ENCODE data around the gene ADTRP. TPM values are rescaled to one million over a fixed set of nuclear protein-coding genes. Genes with fewer than 3 reads are reported as not detected.
A peak's percentile ranks its signal among the peaks of the same experiment; 100 is the strongest.

Gene ADTRP
- total and polyA plus RNA-seq, 12 donors, result 0.20 to 1.1 (median 0.35) TPM; not detected in 5

GRCh38 chr6:11812439-11812838 lies 33.8 kb upstream of the ADTRP start:
- no peak overlapping the region for H3K27ac ChIP-seq
- peaks cover 0 to 17% of the 10 kb centered on the region in 2 donors for H3K4me1 ChIP-seq (replicated peaks in 1 of 2)
- no peak for TF ChIP-seq CTCF (IDR thresholded peaks at IDR 0.05)
- TF ChIP-seq POLR2A (IDR thresholded peaks at IDR 0.05), result no peak
- H3K27me3 ChIP-seq, result no peaks in the 10 kb centered on the region
- H3K4me3 ChIP-seq, result no peak overlapping the region
- 83 to 93% (median 86%) methylated on average over 1 of the region's 1 CpG for WGBS, 4 donors
- no peaks in the 10 kb centered on the region for H3K9me3 ChIP-seq (replicated peaks in 1 of 3)
- intact Hi-C loops (cut with DNase I), result no loop called here
- DNase-seq, result no peak
- H3K36me3 ChIP-seq (replicated peaks in 1 of 2), result no peaks in the 10 kb centered on the region

- H3K27ac ChIP-seq, result no peak overlapping the region
- H3K4me1 ChIP-seq (replicated peaks in 1 of 2), result peaks cover 0 to 17% of the 10 kb centered on the region in 2 donors
- no peak for DNase-seq
- TF ChIP-seq CTCF (IDR thresholded peaks at IDR 0.05), result no peak
- no peak for TF ChIP-seq POLR2A (IDR thresholded peaks at IDR 0.05)
- H3K4me3 ChIP-seq, result no peak overlapping the region
- no peaks in the 10 kb centered on the region for H3K36me3 ChIP-seq (replicated peaks in 1 of 2)
- no peaks in the 10 kb centered on the region for H3K9me3 ChIP-seq (replicated peaks in 1 of 3)
- WGBS, 4 donors, result 87 to 92% (median 92%) methylated on average over 3 of the region's 3 CpGs
- H3K27me3 ChIP-seq, result no peaks in the 10 kb centered on the region
- intact Hi-C loops (cut with DNase I), result no loop called here
These were observed 33.2 kb upstream of the ADTRP start for GRCh38 chr6:11811644-11812264.

GRCh38 chr6:11810854-11811643 lies 32.4 kb upstream of the ADTRP start:
- WGBS, 4 donors, result 80 to 90% (median 88%) methylated on average over 12 of the region's 12 CpGs
- Histone ChIP-seq H3K4me1 (replicated peaks in 1 of 2) (peaks cover 0 to 17% of the 10 kb centered on the region in 2 donors), H3K9me3 (replicated peaks in 1 of 3) (no peaks in the 10 kb centered on the region), H3K27me3 (no peaks in the 10 kb centered on the region), H3K27ac (no peak overlapping the region), H3K36me3 (replicated peaks in 1 of 2) (no peaks in the 10 kb centered on the region), H3K4me3 (no peak overlapping the region)
- intact Hi-C loops (cut with DNase I), result no loop called here
- no peak for DNase-seq
- TF ChIP-seq CTCF (IDR thresholded peaks at IDR 0.05) (no peak), POLR2A (IDR thresholded peaks at IDR 0.05) (no peak)

- Histone ChIP-seq H3K27me3 (no peaks in the 10 kb centered on the region), H3K4me3 (no peak overlapping the region), H3K36me3 (replicated peaks in 1 of 2) (no peaks in the 10 kb centered on the region), H3K27ac (peak overlapping the region in 3 of 5 donors; percentile 38 to 86 (median 51)), H3K9me3 (replicated peaks in 1 of 3) (no peaks in the 10 kb centered on the region), H3K4me1 (replicated peaks in 1 of 2) (peaks cover 0 to 17% of the 10 kb centered on the region in 2 donors)
- 0 to 16% (median 16%) methylated on average over 1 of the region's 1 CpG; no CpG with 5 or more reads in 1 of the 4 donors for WGBS, 4 donors
- intact Hi-C loops (cut with DNase I), result no loop called here
- peak; percentile 90 to 94 (median 93) for DNase-seq
- TF ChIP-seq POLR2A (IDR thresholded peaks at IDR 0.05) (no peak), CTCF (IDR thresholded peaks at IDR 0.05) (no peak)
These were observed 31.5 kb upstream of the ADTRP start for GRCh38 chr6:11810039-11810541.
